HCT116 (cell line): ENCODE results near the gene COPB1.

Experiments used
- CTCF ChIP-seq, 3 experiments: fragments of 200-600 bp in 1 of 3; sonication (generic) in 1 of 3; IDR thresholded peaks in 2 of 3; conservative IDR thresholded peaks in 1 of 3; 2 replicates each; pipeline ENCODE4 v1.5.1; 2012 to 2017; ENCODE audit warnings: low read depth in 2 of 3, low read length in 2 of 3, antibody characterized with exemption in 1 of 3, borderline replicate concordance in 1 of 3, control low read depth in 1 of 3, mild to moderate bottlenecking in 1 of 3, mixed read lengths in 1 of 3, mixed run types in 1 of 3, moderate library complexity in 1 of 3; ENCODE audit not compliant: insufficient read depth in 1 of 3
- EGR1 ChIP-seq: IDR thresholded peaks from 2 replicates; pipeline ENCODE4 v1.6.1; 2012; ENCODE audit warnings: low read depth
- EZH2 ChIP-seq: fragments of 200-600 bp; sonication (generic); IDR thresholded peaks from 2 replicates; pipeline ENCODE4 v1.6.1; 2017; ENCODE audit warnings: antibody characterized with exemption, mixed run types
- POLR2A ChIP-seq: IDR thresholded peaks from 2 replicates; pipeline ENCODE4 v1.7.0; 2011; ENCODE audit warnings: borderline replicate concordance; ENCODE audit not compliant: insufficient read depth, insufficient read length; ENCODE audit errors: extremely low read depth
- ZFX ChIP-seq: fragments of 450-650 bp; IDR thresholded peaks from 2 replicates; pipeline ENCODE4 v1.6.1; 2017

DNA sequence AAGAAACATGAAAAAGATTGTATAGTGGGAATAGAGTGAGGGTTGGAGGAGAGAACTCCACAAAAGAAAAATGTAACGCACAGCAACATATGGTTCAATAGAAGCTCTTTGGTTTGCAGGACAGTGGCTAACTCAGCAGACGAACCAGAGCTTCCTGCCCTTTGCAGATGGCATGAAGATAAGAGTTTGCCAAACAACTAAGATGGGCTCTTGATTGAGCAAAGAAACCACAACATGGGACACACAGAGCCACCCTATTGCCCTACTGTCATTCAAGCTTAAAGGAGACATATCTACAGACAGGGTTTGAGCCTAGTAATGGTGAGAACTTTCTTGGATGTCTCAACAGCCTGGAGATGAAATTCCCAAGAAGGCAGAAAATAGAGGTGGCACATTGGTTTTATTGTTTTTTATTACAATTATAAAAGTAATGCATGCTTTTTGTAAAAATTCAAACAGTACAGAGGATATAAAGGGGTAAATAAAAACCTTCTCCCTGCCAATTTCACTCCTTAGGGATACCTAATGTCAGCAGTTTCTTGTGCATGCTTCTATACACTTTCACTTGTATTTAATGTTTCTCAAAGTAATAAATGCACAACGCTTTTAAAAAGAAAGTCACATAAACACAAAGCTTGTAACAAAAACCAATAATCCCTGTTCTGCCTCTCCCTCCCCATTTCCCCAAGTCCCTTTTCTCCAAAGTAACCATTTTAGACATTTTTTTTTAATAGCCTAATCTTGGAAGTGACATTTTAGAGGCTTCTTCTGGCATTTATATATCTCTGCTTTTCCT lies 63.7 kb downstream of the COPB1 start:
- TF ChIP-seq EZH2 (no peak), CTCF (IDR thresholded peaks at IDR 0.05 in 2 of 3, conservative IDR thresholded peaks at IDR 0.05 in 1 of 3; ENCODE audit: borderline replicate concordance in 1 of 3, insufficient read depth in 1 of 3, low read depth in 2 of 3, low read length in 2 of 3) (no peak), EGR1 (no peak), POLR2A (no peak), ZFX (no peak)
